Measurements from ENCODE around the gene LEO1. TPM values are rescaled to one million over a fixed set of nuclear protein-coding genes. Genes with fewer than 3 reads are reported as not detected.

The LEO1 gene
- total and polyA plus RNA-seq, 10 of the 15 experiments (the other 5 are each of a cell fraction or from before 2014, with no cell fraction given): 13.6 to 50.6 (median 32.4) TPM

DNA sequence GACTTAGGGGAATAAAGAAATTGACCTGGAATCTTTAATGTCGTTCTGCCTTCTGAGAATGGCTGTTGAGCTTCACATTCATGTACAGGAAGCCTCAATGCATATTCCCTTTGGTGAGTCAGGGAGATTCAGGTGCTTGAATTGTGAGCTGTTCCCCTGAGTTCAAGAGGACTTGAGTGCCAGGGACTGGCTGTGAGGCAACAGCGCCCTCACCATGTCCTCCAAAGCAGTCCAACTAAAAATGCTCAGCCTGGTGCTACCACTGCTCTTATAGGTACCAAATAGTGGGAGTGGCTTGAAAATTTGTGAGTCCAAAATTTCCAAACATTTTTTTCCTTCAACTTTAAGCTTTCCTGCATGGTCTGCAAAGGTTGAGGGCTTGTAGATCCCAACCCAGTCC, 54.1 kb downstream of the LEO1 start:
- RAD21 ChIA-PET (ENCODE audit: unreplicated experiment): interaction anchor here (0.7 kb wide), 1 partner anchor 298 kb away, joined by 3 read pairs; no protein-coding TSS in a partner anchor
- Histone ChIP-seq H3K9me3 (replicated peaks; ENCODE audit: control insufficient read depth, insufficient read depth, low read length) (no peaks in the 10 kb centered on the region), H3K4me1 (ENCODE audit: control insufficient read depth, insufficient read depth, low read length) (no peaks in the 10 kb centered on the region), H4K20me1 (ENCODE audit: control insufficient read depth, insufficient read depth) (no peaks in the 10 kb centered on the region), H2AFZ (ENCODE audit: control insufficient read depth, low read depth, low read length) (no peak overlapping the region), H3K9ac (ENCODE audit: control insufficient read depth, insufficient read depth, low read length) (no peak overlapping the region), H3K27ac (ENCODE audit: control insufficient read depth, insufficient read depth) (no peak overlapping the region), H3K36me3 (ENCODE audit: control insufficient read depth in 2 of 2, insufficient read depth in 2 of 2, low read length in 1 of 2) (peaks cover 0 to 16% of the 10 kb centered on the region in 2 experiments), H3K79me2 (ENCODE audit: control insufficient read depth, insufficient read depth, low read length) (no peaks in the 10 kb centered on the region), H3K4me3 (no peak overlapping the region), H3K27me3 (replicated peaks in 1 of 2; ENCODE audit: control insufficient read depth in 2 of 2, insufficient read depth in 2 of 2, low read length in 1 of 2) (no peaks in the 10 kb centered on the region), H3K4me2 (ENCODE audit: control insufficient read depth, insufficient read depth) (no peak overlapping the region)
- no TSS peak for BruUV-seq (replicated peaks)
- POLR2A ChIA-PET: no interaction called here
- no peak for TF ChIP-seq BRCA1 (IDR thresholded peaks at IDR 0.05; ENCODE audit: low read depth, low read length)
- TF ChIP-seq FOS (IDR thresholded peaks at IDR 0.05; ENCODE audit: borderline replicate concordance, extremely low read depth, insufficient read length): no peak
- TF ChIP-seq, protein P1, sequence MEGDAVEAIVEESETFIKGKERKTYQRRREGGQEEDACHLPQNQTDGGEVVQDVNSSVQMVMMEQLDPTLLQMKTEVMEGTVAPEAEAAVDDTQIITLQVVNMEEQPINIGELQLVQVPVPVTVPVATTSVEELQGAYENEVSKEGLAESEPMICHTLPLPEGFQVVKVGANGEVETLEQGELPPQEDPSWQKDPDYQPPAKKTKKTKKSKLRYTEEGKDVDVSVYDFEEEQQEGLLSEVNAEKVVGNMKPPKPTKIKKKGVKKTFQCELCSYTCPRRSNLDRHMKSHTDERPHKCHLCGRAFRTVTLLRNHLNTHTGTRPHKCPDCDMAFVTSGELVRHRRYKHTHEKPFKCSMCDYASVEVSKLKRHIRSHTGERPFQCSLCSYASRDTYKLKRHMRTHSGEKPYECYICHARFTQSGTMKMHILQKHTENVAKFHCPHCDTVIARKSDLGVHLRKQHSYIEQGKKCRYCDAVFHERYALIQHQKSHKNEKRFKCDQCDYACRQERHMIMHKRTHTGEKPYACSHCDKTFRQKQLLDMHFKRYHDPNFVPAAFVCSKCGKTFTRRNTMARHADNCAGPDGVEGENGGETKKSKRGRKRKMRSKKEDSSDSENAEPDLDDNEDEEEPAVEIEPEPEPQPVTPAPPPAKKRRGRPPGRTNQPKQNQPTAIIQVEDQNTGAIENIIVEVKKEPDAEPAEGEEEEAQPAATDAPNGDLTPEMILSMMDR (IDR thresholded peaks at IDR 0.05 in 2 of 3, conservative IDR thresholded peaks at IDR 0.05 in 1 of 3; ENCODE audit: control insufficient read depth in 2 of 3, extremely low read depth in 1 of 3, insufficient read depth in 1 of 3, low read depth in 3 of 3, low read length in 3 of 3): peak; percentile 30 to 37 (median 35); a peak in 4 of 6 replicates
- TF ChIP-seq TCF12 (IDR thresholded peaks at IDR 0.05; ENCODE audit: low read depth, low read length): no peak
- SMC1A ChIA-PET (ENCODE audit: uncharacterized antibody, unreplicated experiment): interaction anchor here (0.7 to 1.9 kb wide), 3 partner anchors 10 to 141 kb away, joined by 3 to 4 read pairs (median 3); no protein-coding TSS in a partner anchor
- DNase-seq (ENCODE audit: low read depth, low spot score) (no peak), ATAC-seq (peak; percentile 56), FAIRE-seq (no peak)
- CTCF ChIA-PET: interaction anchor here (0.6 to 1.9 kb wide), 5 partner anchors 10 to 310 kb away, joined by 3 to 13 read pairs (median 3); no protein-coding TSS in a partner anchor
- intact Hi-C loops (cut with micrococcal nuclease; ENCODE audit: unreplicated experiment) (no loop called here), in situ Hi-C loops (cut with MboI) (no loop called here)
- whole genome bisulfite sequencing (ENCODE audit: insufficient coverage, insufficient replicate concordance, low lambda C conversion rate, missing lambda C conversion rate): 93% methylated on average over 2 of the region's 2 CpGs

DNA sequence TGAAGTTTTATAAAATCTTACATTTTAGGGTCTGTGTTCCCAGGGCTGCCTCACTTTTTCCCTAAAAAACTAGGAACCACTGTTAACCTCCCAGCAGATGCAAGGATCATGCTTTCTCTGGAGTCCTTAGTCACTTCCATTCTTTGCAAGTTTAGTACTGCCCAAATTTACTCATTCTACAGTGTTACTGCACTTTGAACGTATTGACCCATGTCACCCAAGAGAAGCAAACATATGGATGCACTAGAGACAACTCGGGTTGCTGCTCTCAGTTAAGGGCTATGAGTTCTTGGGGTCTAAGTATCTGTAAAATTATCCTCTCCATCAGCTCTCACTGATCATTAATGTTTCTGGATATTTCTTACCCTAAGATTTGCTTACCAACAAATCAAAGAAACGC, 59.0 kb downstream of the LEO1 start:
- FAIRE-seq: no peak

More for the DNA sequence above, 59.0 kb downstream of the LEO1 start:
- ChIA-PET RAD21 (ENCODE audit: unreplicated experiment) (no interaction called here), SMC1A (ENCODE audit: uncharacterized antibody, unreplicated experiment) (no interaction called here), POLR2A (no interaction called here), CTCF (no interaction called here)
- intact Hi-C loops (cut with micrococcal nuclease; ENCODE audit: unreplicated experiment): no loop called here
- H3K36me3 ChIP-seq (ENCODE audit: control insufficient read depth in 2 of 2, insufficient read depth in 2 of 2, low read length in 1 of 2): peaks cover under 1 to 7% of the 10 kb centered on the region in 2 experiments
- no peak overlapping the region for H3K4me3 ChIP-seq
- H3K27me3 ChIP-seq (replicated peaks in 1 of 2; ENCODE audit: control insufficient read depth in 2 of 2, insufficient read depth in 2 of 2, low read length in 1 of 2): no peaks in the 10 kb centered on the region
- no peak overlapping the region for H2AFZ ChIP-seq (ENCODE audit: control insufficient read depth, low read depth, low read length)
- BruUV-seq (replicated peaks): no TSS peak
- 98% methylated on average over 3 of the region's 3 CpGs for WGBS (ENCODE audit: insufficient coverage, insufficient replicate concordance, low lambda C conversion rate, missing lambda C conversion rate)
- TF ChIP-seq, protein P2, sequence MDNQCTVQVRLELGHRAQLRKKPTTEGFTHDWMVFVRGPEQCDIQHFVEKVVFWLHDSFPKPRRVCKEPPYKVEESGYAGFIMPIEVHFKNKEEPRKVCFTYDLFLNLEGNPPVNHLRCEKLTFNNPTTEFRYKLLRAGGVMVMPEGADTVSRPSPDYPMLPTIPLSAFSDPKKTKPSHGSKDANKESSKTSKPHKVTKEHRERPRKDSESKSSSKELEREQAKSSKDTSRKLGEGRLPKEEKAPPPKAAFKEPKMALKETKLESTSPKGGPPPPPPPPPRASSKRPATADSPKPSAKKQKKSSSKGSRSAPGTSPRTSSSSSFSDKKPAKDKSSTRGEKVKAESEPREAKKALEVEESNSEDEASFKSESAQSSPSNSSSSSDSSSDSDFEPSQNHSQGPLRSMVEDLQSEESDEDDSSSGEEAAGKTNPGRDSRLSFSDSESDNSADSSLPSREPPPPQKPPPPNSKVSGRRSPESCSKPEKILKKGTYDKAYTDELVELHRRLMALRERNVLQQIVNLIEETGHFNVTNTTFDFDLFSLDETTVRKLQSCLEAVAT (IDR thresholded peaks at IDR 0.05): no peak
- TF ChIP-seq SREBF1 (IDR thresholded peaks at IDR 0.05; ENCODE audit: low read length) (no peak), BCL11A (IDR thresholded peaks at IDR 0.05; ENCODE audit: low read depth, low read length) (no peak), TCF12 (IDR thresholded peaks at IDR 0.05; ENCODE audit: low read depth, low read length) (no peak), NFYB (IDR thresholded peaks at IDR 0.05; ENCODE audit: insufficient read depth, low read depth, low read length) (no peak), NR2C1 (IDR thresholded peaks at IDR 0.05) (no peak)
- TF ChIP-seq, protein P3, sequence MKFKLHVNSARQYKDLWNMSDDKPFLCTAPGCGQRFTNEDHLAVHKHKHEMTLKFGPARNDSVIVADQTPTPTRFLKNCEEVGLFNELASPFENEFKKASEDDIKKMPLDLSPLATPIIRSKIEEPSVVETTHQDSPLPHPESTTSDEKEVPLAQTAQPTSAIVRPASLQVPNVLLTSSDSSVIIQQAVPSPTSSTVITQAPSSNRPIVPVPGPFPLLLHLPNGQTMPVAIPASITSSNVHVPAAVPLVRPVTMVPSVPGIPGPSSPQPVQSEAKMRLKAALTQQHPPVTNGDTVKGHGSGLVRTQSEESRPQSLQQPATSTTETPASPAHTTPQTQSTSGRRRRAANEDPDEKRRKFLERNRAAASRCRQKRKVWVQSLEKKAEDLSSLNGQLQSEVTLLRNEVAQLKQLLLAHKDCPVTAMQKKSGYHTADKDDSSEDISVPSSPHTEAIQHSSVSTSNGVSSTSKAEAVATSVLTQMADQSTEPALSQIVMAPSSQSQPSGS (IDR thresholded peaks at IDR 0.05; ENCODE audit: low read length): no peak
- no peak overlapping the region for H3K4me2 ChIP-seq (ENCODE audit: control insufficient read depth, insufficient read depth)
- H3K79me2 ChIP-seq (ENCODE audit: control insufficient read depth, insufficient read depth, low read length): no peaks in the 10 kb centered on the region
- ATAC-seq: no peak
- no peak overlapping the region for H3K9ac ChIP-seq (ENCODE audit: control insufficient read depth, insufficient read depth, low read length)
- H3K27ac ChIP-seq (ENCODE audit: control insufficient read depth, insufficient read depth): no peak overlapping the region
- no peaks in the 10 kb centered on the region for H4K20me1 ChIP-seq (ENCODE audit: control insufficient read depth, insufficient read depth)
- no peaks in the 10 kb centered on the region for H3K9me3 ChIP-seq (replicated peaks; ENCODE audit: control insufficient read depth, insufficient read depth, low read length)
- DNase-seq (ENCODE audit: low read depth, low spot score): no peak
- H3K4me1 ChIP-seq (ENCODE audit: control insufficient read depth, insufficient read depth, low read length): no peaks in the 10 kb centered on the region
- in situ Hi-C loops (cut with MboI): no loop called here
